C4-2B (cell line): ENCODE measurements around the gene MDM1.

Experiments used
- ZFX ChIP-seq: fragments of 450-650 bp; IDR thresholded peaks from 2 replicates; pipeline ENCODE4 v1.6.1; 2017
- TF ChIP-seq, protein P1 (sequence below): fragments of 450-650 bp; conservative IDR thresholded peaks from 2 replicates; pipeline ENCODE4 v1.5.1; 2017; ENCODE audit warnings: mild to moderate bottlenecking

DNA sequence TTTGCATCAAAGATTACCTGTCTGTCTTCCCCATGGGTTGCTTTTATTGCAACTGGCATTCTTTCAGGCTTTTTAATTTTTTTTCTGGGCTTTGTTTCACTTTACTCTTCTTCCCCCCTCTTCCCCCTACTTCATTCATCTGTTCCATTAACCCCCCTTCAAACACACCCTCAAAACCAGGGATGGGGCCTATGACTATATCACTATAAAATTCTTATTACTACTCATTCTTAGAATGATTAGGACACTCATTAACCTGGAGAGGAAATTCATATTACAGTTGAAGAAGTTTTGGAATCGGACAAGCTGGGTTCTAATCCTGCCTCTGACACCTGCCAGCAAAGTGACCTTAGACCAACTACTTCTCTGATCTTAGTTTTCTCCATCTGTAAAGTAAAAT is 24.8 kb upstream of the MDM1 start:
- TF ChIP-seq, protein P1, sequence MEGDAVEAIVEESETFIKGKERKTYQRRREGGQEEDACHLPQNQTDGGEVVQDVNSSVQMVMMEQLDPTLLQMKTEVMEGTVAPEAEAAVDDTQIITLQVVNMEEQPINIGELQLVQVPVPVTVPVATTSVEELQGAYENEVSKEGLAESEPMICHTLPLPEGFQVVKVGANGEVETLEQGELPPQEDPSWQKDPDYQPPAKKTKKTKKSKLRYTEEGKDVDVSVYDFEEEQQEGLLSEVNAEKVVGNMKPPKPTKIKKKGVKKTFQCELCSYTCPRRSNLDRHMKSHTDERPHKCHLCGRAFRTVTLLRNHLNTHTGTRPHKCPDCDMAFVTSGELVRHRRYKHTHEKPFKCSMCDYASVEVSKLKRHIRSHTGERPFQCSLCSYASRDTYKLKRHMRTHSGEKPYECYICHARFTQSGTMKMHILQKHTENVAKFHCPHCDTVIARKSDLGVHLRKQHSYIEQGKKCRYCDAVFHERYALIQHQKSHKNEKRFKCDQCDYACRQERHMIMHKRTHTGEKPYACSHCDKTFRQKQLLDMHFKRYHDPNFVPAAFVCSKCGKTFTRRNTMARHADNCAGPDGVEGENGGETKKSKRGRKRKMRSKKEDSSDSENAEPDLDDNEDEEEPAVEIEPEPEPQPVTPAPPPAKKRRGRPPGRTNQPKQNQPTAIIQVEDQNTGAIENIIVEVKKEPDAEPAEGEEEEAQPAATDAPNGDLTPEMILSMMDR, result no peak
- TF ChIP-seq ZFX, result no peak
